Amygdala (tissue), 56 donors: Measurements from ENCODE around the gene PSMD12.
A peak's percentile ranks its signal among the peaks of the same experiment; 100 is the strongest.
"Not testable (repeated sequence)": the region's sequence is repeated elsewhere in the genome, so short reads cannot be mapped to it uniquely, and the experiment has no call there.

Experiments used
- DNase-seq, 56 donors: peaks; one replicate each; lab custom pipeline; 2025; lab: John Stamatoyannopoulos, UW

Gene PSMD12

GRCh38 chr17:67315865-67316264 is 50.5 kb downstream of the PSMD12 start:
- DNase-seq, result no peak

GRCh38 chr17:67312265-67312664 is 54.1 kb downstream of the PSMD12 start:
- no peak for DNase-seq

DNA sequence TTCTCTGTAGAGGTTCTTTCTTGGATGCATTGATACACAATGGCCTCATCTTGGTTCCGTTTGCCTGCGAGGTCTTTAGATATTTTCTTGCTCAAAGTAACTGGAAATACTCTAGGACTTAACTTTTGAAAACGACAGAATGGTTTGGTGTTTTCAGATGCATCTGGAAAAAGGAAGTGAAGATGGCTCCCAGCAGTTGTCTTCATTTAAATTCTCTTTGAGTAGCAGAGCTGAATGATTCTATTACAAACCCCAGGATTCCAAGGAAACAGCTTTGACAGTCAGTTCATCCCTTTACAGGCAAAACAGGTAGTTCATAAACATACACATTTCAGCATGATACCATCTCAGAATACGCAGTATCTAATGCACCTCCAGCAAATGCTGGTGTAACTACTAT is 54.8 kb downstream of the PSMD12 start:
- no peak for DNase-seq

- DNase-seq, result no peak
Observed at GRCh38 chr17:67310406-67310805, 56.0 kb downstream of the PSMD12 start.

- not testable (repeated sequence) for DNase-seq
Observed at GRCh38 chr17:67305446-67306235, 60.7 kb downstream of the PSMD12 start.

- no peak for DNase-seq
Observed at GRCh38 chr17:67297454-67297960, 68.9 kb downstream of the PSMD12 start.

DNA sequence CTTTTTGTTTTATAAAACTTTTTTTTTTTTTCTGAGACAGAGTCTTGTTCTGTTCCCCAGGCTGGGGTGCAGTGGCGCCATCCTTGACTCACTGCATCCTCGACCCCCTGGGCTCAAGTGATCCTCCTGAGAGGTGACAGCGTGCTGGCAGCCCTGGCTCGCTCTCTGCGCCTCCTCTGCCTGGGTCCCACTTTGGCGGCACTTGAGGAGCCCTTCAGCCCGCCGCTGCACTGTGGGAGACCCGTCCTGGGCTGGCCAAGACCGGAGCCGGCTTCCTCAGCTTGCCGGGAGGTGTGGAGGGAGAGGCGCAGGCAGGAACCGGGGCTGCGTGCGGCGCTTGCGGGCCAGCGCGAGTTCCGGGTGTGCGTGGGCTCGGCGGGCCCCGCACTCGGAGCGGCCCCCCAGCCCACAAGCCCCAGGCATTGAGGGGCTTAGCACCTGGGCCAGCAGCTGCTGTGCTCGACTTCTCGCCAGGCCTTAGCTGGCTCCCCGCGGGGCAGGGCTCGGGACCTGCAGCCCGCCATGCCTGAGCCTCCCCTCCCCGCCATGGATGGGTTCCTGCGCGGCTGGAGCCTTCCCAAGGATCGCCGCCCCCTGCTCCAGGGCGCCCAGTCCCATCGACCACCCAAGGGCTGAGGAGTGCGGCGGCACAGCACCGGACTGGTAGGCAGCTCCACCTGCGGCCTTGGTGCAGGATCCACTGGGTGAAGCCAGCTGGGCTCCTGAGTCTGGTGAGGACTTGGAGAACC is 71.8 kb downstream of the PSMD12 start:
- no peak for DNase-seq

DNA sequence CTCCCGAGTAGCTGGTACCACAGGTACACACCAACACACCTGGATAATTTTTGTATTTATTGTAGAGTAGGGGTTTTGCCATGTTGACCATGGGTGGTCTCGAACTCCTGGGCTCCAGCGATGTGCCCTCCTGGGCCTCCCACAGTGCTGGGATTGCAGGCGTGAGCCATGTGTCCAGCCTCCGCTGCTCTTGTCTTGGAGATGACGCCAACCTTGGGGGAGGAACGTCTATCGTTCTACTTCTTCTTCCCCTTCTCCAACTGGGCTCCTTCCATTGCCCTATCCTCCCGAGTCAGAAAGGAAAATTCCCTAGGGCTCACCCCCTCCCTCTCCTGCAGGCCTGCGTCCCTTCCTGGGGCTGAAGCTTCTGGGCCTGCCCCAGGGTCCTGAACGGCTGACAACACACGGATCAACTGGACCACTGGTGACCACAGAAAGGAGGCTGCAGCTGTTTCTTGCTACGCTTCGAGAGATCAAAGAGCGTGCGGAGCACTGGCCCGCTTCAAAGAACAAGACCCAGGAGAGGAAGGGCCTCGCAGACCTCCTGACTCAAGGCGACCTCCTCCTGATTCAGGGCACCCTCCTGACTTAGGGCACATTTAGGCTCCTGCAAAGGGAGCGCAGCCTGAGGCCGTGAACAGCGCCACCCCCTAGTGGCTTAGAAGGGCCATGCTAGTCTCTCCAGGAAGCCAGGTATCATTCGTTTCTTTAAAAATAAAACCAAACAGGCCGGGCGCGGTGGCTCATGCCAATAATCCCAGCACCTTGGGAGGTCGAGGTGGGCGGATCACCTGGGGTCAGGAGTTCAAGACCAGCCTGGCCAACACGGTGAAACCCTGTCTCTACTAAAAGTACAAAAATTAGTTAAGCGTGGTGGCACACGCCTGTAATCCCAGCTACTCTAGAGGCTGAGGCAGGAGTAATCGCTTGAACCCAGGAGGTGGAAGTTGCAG is 72.8 kb downstream of the PSMD12 start:
- peak in 20 of 56 donors; percentile 1 to 53 (median 13) for DNase-seq

- DNase-seq, result peak in 1 of 56 donors; percentile 2
Observed at GRCh38 chr17:67290711-67291291, 75.6 kb downstream of the PSMD12 start.

DNA sequence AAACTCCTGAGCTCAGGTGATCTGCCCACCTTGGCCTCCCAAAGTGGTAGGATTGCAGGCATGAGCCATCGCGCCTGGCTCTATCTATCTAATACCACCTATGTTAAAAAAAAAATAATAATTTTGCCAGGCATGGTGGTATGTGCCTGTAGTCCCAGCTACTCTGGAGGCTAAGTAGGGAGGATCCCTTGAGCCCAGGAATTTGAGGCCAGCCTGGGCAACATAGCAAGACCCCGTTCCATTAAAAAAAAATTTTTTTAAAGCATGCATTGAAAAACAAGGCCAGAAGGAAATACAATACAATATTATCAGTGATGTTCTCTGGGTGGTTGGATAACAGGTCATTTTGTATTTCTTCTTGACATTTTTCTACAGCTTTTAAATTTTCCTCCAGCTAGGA is 76.1 kb downstream of the PSMD12 start:
- DNase-seq, result no peak

GRCh38 chr17:67289181-67289876 is 77.0 kb downstream of the PSMD12 start:
- peak in 54 of 56 donors; percentile 5 to 80 (median 48) for DNase-seq
